Measurements from ENCODE around the gene PRSS22.
A peak's percentile ranks its signal among the peaks of the same experiment; 100 is the strongest.
"Not testable (repeated sequence)": the region's sequence is repeated elsewhere in the genome, so short reads cannot be mapped to it uniquely, and the experiment has no call there.

Gene PRSS22

GRCh38 chr16:2857451-2858244 is at the start of gene PRSS22:
Gene PRSS22, minus strand, starts transcription at chr16:2858170. Its CDS starts 66 bp downstream, at chr16:2858104.
- ATAC-seq (replicated peaks) = peak; percentile 39 to 42
- H3K36me3 Mint-ChIP-seq = peaks cover 0 to 17% of the 10 kb centered on the region in 2 donors
- peak within 1 kb of the TSS; percentile 1 for H3K27ac Mint-ChIP-seq

GRCh38 chr16:2907084-2907753 is 49.2 kb upstream of the PRSS22 start:
- Mint-ChIP-seq H3K27ac (peak overlapping the region; percentile 79), H3K4me1 (peaks cover 20 to 47% of the 10 kb centered on the region in 2 donors)
- not testable (repeated sequence) for H3K4me3 Mint-ChIP-seq; ATAC-seq (replicated peaks); H3K9me3 Mint-ChIP-seq; H3K36me3 Mint-ChIP-seq; H3K27me3 Mint-ChIP-seq
- DNase-seq = peak; percentile 29

More at GRCh38 chr16:2857451-2858244, at the start of gene PRSS22:
- no peak for DNase-seq
- peaks cover 11 to 14% of the 10 kb centered on the region in 2 donors for H3K9me3 Mint-ChIP-seq
- H3K27me3 Mint-ChIP-seq = peaks cover 46 to 67% of the 10 kb centered on the region in 2 donors
- H3K4me3 Mint-ChIP-seq = peak within 1 kb of the TSS; percentile 61 to 63
- peaks cover 3 to 8% of the 10 kb centered on the region in 2 donors for H3K4me1 Mint-ChIP-seq

- Mint-ChIP-seq H3K4me3 (peak overlapping the region; percentile 77 to 80), H3K36me3 (peaks cover under 1 to 3% of the 10 kb centered on the region in 2 donors), H3K9me3 (peaks cover 0 to 4% of the 10 kb centered on the region in 2 donors), H3K27ac (peak overlapping the region; percentile 79), H3K27me3 (no peaks in the 10 kb centered on the region), H3K4me1 (peaks cover 19 to 41% of the 10 kb centered on the region in 2 donors)
- ATAC-seq (replicated peaks) (no peak), DNase-seq (no peak)
Observed at GRCh38 chr16:2905988-2906387, 48.0 kb upstream of the PRSS22 start.

GRCh38 chr16:2905241-2905987 is 47.4 kb upstream of the PRSS22 start:
- DNase-seq = peak; percentile 96
- H3K36me3 Mint-ChIP-seq = peaks cover 2 to 3% of the 10 kb centered on the region in 2 donors
- H3K4me1 Mint-ChIP-seq = peaks cover 19 to 35% of the 10 kb centered on the region in 2 donors
- H3K9me3 Mint-ChIP-seq = peaks cover 0 to 4% of the 10 kb centered on the region in 2 donors
- H3K4me3 Mint-ChIP-seq = peak overlapping the region; percentile 91 to 94
- H3K27ac Mint-ChIP-seq = peak overlapping the region; percentile 79
- H3K27me3 Mint-ChIP-seq = no peaks in the 10 kb centered on the region
- ATAC-seq (replicated peaks) = peak; percentile 75 to 81

- Mint-ChIP-seq H3K36me3 (peaks cover 4 to 8% of the 10 kb centered on the region in 2 donors), H3K27ac (peak overlapping the region; percentile 88), H3K4me1 (peaks cover 19 to 33% of the 10 kb centered on the region in 2 donors), H3K9me3 (peaks cover 0 to 4% of the 10 kb centered on the region in 2 donors), H3K27me3 (no peaks in the 10 kb centered on the region), H3K4me3 (peak overlapping the region; percentile 91 to 94)
- DNase-seq = no peak
- no peak for ATAC-seq (replicated peaks)
Observed at GRCh38 chr16:2904922-2905240, 46.9 kb upstream of the PRSS22 start.

- peak; percentile 78 for DNase-seq
- Mint-ChIP-seq H3K9me3 (peaks cover 0 to 4% of the 10 kb centered on the region in 2 donors), H3K4me3 (peak overlapping the region; percentile 91 to 94), H3K27me3 (no peaks in the 10 kb centered on the region), H3K4me1 (peaks cover 19 to 33% of the 10 kb centered on the region in 2 donors), H3K27ac (peak overlapping the region; percentile 90), H3K36me3 (peaks cover 4 to 8% of the 10 kb centered on the region in 2 donors)
- ATAC-seq (replicated peaks) = peak; percentile 59 to 61
Observed at GRCh38 chr16:2904100-2904921, 46.3 kb upstream of the PRSS22 start.

GRCh38 chr16:2902337-2903130 is 44.6 kb upstream of the PRSS22 start:
- H3K9me3 Mint-ChIP-seq = peaks cover 0 to 4% of the 10 kb centered on the region in 2 donors
- peaks cover 8 to 12% of the 10 kb centered on the region in 2 donors for H3K36me3 Mint-ChIP-seq
- H3K27me3 Mint-ChIP-seq = no peaks in the 10 kb centered on the region
- H3K4me3 Mint-ChIP-seq = no peak overlapping the region
- DNase-seq (no peak), ATAC-seq (replicated peaks) (no peak)
- H3K27ac Mint-ChIP-seq = no peak overlapping the region
- peaks cover 25 to 40% of the 10 kb centered on the region in 2 donors for H3K4me1 Mint-ChIP-seq

GRCh38 chr16:2900526-2901075 is 42.6 kb upstream of the PRSS22 start:
- ATAC-seq (replicated peaks) = no peak
- Mint-ChIP-seq H3K4me3 (no peak overlapping the region), H3K27me3 (no peaks in the 10 kb centered on the region), H3K27ac (peak overlapping the region; percentile 62), H3K4me1 (peaks cover 25 to 41% of the 10 kb centered on the region in 2 donors), H3K36me3 (peaks cover 15 to 23% of the 10 kb centered on the region in 2 donors), H3K9me3 (no peaks in the 10 kb centered on the region)
- no peak for DNase-seq

- Mint-ChIP-seq H3K9me3 (no peaks in the 10 kb centered on the region), H3K36me3 (peaks cover 15 to 24% of the 10 kb centered on the region in 2 donors), H3K27me3 (no peaks in the 10 kb centered on the region), H3K4me3 (no peak overlapping the region), H3K4me1 (peaks cover 24 to 38% of the 10 kb centered on the region in 2 donors), H3K27ac (no peak overlapping the region)
- ATAC-seq (replicated peaks) (no peak), DNase-seq (no peak)
Observed at GRCh38 chr16:2899564-2900072, 41.6 kb upstream of the PRSS22 start.

GRCh38 chr16:2898831-2899563 is 41.0 kb upstream of the PRSS22 start:
- ATAC-seq (replicated peaks) = no peak
- Mint-ChIP-seq H3K27ac (no peak overlapping the region), H3K27me3 (no peaks in the 10 kb centered on the region)

GRCh38 chr16:2897110-2897509 is 39.1 kb upstream of the PRSS22 start:
- Mint-ChIP-seq H3K27me3 (no peaks in the 10 kb centered on the region), H3K4me1 (peaks cover 18 to 29% of the 10 kb centered on the region in 2 donors), H3K4me3 (peak overlapping the region; percentile 37 to 56), H3K27ac (peak overlapping the region; percentile 94), H3K36me3 (peaks cover 15 to 21% of the 10 kb centered on the region in 2 donors), H3K9me3 (no peaks in the 10 kb centered on the region)
- DNase-seq (peak; percentile 94), ATAC-seq (replicated peaks) (peak; percentile 100)

More at GRCh38 chr16:2898831-2899563, 41.0 kb upstream of the PRSS22 start:
- H3K9me3 Mint-ChIP-seq = no peaks in the 10 kb centered on the region
- peaks cover 15 to 24% of the 10 kb centered on the region in 2 donors for H3K36me3 Mint-ChIP-seq
- H3K4me1 Mint-ChIP-seq = peaks cover 21 to 33% of the 10 kb centered on the region in 2 donors
- H3K4me3 Mint-ChIP-seq = peak overlapping the region in 1 of 2 donors; percentile 29
- DNase-seq = no peak

- DNase-seq = no peak
- no peaks in the 10 kb centered on the region for H3K9me3 Mint-ChIP-seq
- H3K27me3 Mint-ChIP-seq = no peaks in the 10 kb centered on the region
- H3K4me1 Mint-ChIP-seq = peaks cover 18 to 29% of the 10 kb centered on the region in 2 donors
- peaks cover 15 to 21% of the 10 kb centered on the region in 2 donors for H3K36me3 Mint-ChIP-seq
- no peak for ATAC-seq (replicated peaks)
- peak overlapping the region; percentile 37 to 56 for H3K4me3 Mint-ChIP-seq
- peak overlapping the region; percentile 94 for H3K27ac Mint-ChIP-seq
Observed at GRCh38 chr16:2896480-2897010, 38.6 kb upstream of the PRSS22 start.
